Immature natural killer cell (primary cell): ENCODE measurements around the gene PSD. TPM values are rescaled to one million over a fixed set of nuclear protein-coding genes. Genes with fewer than 3 reads are reported as not detected.

ENCODE experiments used
- DNase-seq, 3 donors: peaks; one replicate each; pipeline ENCODE4 v3.0.0; 2022; ENCODE audit warnings: mixed read lengths in 1 of 3
- H3K27ac Mint-ChIP-seq, 6 donors: one replicate each; pipeline ENCODE4 v1.8.0; 2020; ENCODE audit warnings: mixed read lengths in 6 of 6, mild to moderate bottlenecking in 5 of 6, inconsistent platforms in 4 of 6, moderate library complexity in 3 of 6
- H3K27me3 Mint-ChIP-seq, 3 donors: one replicate each; pipeline ENCODE4 v1.8.0; 2020 to 2021; ENCODE audit warnings: low read depth in 3 of 3, mild to moderate bottlenecking in 3 of 3, mixed read lengths in 3 of 3, moderate library complexity in 3 of 3, inconsistent platforms in 1 of 3
- H3K36me3 Mint-ChIP-seq, 3 donors: one replicate each; pipeline ENCODE4 v1.8.0; 2020; ENCODE audit warnings: mixed read lengths in 3 of 3, inconsistent platforms in 2 of 3, mild to moderate bottlenecking in 2 of 3
- H3K4me1 Mint-ChIP-seq, 2 donors: one replicate each; pipeline ENCODE4 v1.8.0; 2020; ENCODE audit warnings: inconsistent platforms in 2 of 2, mild to moderate bottlenecking in 2 of 2, mixed read lengths in 2 of 2, moderate library complexity in 1 of 2
- H3K4me3 Mint-ChIP-seq, 5 donors: one replicate each; pipeline ENCODE4 v1.8.0; 2020; ENCODE audit warnings: mild to moderate bottlenecking in 5 of 5, mixed read lengths in 5 of 5, inconsistent platforms in 3 of 5, moderate library complexity in 3 of 5
- H3K9me3 Mint-ChIP-seq, 6 donors: one replicate each; pipeline ENCODE4 v1.8.0; 2020; ENCODE audit warnings: mild to moderate bottlenecking in 6 of 6, mixed read lengths in 6 of 6, inconsistent platforms in 4 of 6, moderate library complexity in 3 of 6
- polyA plus RNA-seq, 3 donors: library from polyadenylated mRNA; unstranded; fragments of 300-500 nt; fragmentation: Illumina TruSeq; gene quantifications; one replicate each; pipeline ENCODE4 v1.2.3, GENCODE V29; 2021

The PSD gene
- polyA plus RNA-seq, 3 donors from 2014 or later = 1.2 to 2.2 (median 2.0) TPM

DNA sequence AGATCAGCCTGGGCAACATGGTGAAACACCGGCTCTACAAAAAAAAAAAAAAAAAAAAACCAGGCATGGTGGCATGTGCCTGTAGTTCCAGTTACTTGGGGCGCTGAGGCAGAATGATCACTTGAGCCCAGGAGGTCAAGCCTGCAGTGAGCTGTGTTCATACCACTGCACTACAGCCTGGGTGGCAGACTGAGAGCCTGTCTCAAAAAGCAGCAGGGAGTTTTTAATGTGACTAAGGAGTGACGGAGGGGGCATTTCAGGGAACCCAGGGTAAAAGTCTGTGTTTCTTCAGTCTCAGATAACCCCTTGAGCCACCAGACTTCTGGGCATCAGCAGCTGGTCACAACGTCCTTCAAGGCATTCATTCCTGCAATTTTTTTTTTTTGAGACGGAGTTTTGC lies 34.9 kb upstream of the PSD start:
- Mint-ChIP-seq H3K9me3 (no peaks in the 10 kb centered on the region), H3K4me3 (no peak overlapping the region), H3K27ac (peak overlapping the region in 2 of 6 donors; percentile 81 to 85), H3K27me3 (peaks cover 0 to 7% (median 5%) of the 10 kb centered on the region in 3 donors), H3K36me3 (no peaks in the 10 kb centered on the region), H3K4me1 (peaks cover 21 to 26% of the 10 kb centered on the region in 2 donors)
- DNase-seq = no peak

DNA sequence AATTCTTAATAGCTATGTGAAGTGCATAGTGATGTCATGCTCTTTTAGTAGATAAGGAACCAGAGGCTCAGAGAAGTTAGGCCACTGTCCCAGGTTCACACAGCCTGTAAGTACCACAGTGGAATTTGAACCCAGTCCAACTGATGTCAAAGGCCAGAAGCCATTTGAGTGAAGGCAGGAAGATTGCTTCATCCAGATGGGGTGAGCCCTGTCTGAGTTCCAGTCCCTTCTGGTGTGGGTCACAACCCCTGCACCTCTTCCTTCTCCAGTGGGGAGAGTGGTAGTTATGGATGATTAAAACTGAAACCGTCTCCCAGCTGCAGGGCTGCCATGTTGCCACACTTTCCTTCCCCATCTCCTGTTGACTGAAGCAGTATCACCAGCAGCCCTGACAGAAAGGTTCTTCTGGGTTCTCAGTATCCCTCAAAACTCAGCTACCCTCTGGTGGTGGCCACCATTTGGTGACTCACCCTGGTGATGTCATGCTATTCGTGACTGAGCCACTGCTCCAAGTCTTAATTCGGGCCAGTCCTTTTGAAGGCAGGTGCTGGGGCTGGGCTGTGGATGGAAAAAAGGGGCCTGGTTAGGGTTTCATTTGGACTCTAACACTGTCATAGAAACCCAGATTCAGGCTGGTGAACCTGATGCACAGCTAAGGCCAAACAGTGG lies 34.2 kb upstream of the PSD start:
- Mint-ChIP-seq H3K27ac (peak overlapping the region; percentile 18 to 81 (median 52)), H3K27me3 (peaks cover 0 to 7% (median 3%) of the 10 kb centered on the region in 3 donors), H3K9me3 (no peaks in the 10 kb centered on the region), H3K4me3 (peak overlapping the region in 3 of 5 donors; percentile 34 to 83 (median 55)), H3K4me1 (peaks cover 21 to 26% of the 10 kb centered on the region in 2 donors), H3K36me3 (no peaks in the 10 kb centered on the region)
- no peak for DNase-seq

DNA sequence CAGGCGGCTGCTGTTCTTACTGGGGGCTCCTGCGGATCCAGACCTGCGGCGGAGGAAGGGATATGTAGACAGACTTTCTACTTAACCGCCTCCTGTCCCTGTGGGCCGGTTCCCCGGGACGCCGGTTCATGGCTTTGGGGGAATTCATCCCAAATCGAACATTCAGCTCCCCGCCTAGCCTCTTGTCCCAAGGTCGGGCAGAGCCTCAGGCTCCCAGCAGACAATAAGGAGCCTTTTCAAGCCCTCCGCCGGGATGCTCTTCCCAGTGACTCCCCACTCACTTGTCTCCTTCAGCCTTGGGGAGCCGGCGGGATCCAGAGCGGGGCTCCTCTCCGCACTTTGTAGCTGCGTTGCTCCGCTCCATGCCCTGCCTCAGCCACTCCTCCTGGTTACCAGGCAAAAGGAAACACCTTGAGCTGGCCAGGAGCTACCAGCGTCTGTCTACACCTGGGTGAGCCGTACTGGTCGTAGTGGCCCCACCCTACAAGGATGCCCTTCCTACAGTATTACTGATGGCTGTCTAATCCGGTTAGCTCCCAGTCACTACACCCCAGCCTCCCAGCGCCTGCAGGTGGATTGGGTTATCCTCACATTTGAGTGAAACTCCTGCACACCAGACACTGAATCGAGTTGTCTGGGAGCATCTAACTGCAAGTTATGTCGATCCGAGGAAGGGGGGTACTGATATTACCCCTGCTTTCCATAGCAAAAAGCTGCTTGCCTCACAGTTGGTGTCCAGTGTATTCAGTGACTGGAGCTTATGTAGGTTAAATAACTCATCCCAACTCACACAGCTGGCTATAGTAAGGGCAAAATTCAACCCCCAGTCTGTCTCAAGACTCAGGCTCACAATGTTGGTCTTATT lies 32.8 kb upstream of the PSD start, which contains the start of gene C10orf95:
C10orf95 (minus strand) TSS at position 439 of the 865 bp plus-strand sequence. CDS start 450 bp downstream, outside the sequence.
- DNase-seq = no peak

DNA sequence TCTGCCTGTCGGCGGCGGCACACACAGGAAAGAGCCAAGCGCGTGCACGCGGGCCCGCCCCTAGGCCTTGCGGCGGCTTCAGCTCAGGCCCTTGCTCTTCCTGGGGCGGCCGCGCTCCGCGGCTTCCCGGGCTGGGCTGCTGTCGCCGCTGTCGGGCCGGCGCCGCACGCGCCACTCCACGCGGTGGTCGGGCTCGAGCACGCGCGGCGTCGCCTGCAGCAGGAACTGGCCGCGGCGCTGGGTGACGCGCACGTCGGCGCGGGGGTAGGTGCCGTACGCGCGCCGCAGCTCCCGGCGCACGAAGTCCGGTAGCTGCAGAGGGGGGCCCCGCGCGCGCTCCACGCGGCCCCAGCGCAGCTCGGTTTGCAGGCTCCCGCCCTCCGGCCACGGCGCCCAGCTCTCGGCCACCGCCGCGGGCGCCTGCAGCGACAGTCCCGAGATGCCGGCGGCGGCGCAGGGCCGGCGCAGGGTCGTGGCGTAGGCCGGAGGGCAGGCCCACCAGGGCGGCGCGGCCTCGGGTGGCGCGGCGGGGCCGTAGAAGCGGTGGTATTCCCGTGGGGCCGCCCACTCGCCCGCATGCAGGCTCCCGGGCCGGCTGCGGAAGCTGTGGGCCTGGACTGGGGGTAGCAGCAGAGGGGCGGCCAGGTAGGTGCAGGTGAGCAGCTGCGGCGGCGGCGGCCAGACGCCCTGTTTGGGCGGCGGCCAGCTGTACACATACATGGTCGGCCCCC lies 32.0 kb upstream of the PSD start:
- H3K27me3 Mint-ChIP-seq = peaks cover 0 to 7% (median 3%) of the 10 kb centered on the region in 3 donors
- peaks cover 21 to 26% of the 10 kb centered on the region in 2 donors for H3K4me1 Mint-ChIP-seq
- H3K9me3 Mint-ChIP-seq = no peaks in the 10 kb centered on the region
- peak overlapping the region; percentile 89 to 96 (median 96) for H3K27ac Mint-ChIP-seq
- peak overlapping the region; percentile 95 to 97 (median 96) for H3K4me3 Mint-ChIP-seq
- peak; percentile 92 to 95 (median 94) for DNase-seq
- no peaks in the 10 kb centered on the region for H3K36me3 Mint-ChIP-seq

More for the DNA sequence above, 32.8 kb upstream of the PSD start, which contains the start of gene C10orf95:
- H3K27ac Mint-ChIP-seq = peak within 1 kb of the TSS; percentile 71 to 89 (median 81)
- peaks cover 21 to 26% of the 10 kb centered on the region in 2 donors for H3K4me1 Mint-ChIP-seq
- H3K36me3 Mint-ChIP-seq = no peaks in the 10 kb centered on the region
- peak within 1 kb of the TSS; percentile 80 to 97 (median 82) for H3K4me3 Mint-ChIP-seq
- no peaks in the 10 kb centered on the region for H3K9me3 Mint-ChIP-seq
- peaks cover 0 to 7% (median 3%) of the 10 kb centered on the region in 3 donors for H3K27me3 Mint-ChIP-seq

DNA sequence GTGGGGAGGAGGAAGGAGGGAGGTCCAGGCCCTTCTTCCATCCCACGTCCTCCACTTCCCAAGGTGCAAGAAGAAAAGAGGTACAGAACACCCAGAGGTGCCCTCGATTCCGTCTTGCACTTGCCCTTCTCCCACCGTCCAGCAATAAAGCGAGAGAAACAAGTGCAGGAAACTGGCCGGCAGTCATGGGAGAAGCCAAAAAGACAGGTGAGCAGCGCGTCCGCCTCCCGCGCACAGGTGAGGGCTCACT lies 31.5 kb upstream of the PSD start:
- peak overlapping the region; percentile 89 to 96 (median 96) for H3K27ac Mint-ChIP-seq
- peaks cover 21 to 26% of the 10 kb centered on the region in 2 donors for H3K4me1 Mint-ChIP-seq
- H3K36me3 Mint-ChIP-seq = no peaks in the 10 kb centered on the region
- peaks cover 0 to 7% (median 3%) of the 10 kb centered on the region in 3 donors for H3K27me3 Mint-ChIP-seq
- peak overlapping the region; percentile 95 to 97 (median 96) for H3K4me3 Mint-ChIP-seq
- DNase-seq = no peak
- no peaks in the 10 kb centered on the region for H3K9me3 Mint-ChIP-seq

DNA sequence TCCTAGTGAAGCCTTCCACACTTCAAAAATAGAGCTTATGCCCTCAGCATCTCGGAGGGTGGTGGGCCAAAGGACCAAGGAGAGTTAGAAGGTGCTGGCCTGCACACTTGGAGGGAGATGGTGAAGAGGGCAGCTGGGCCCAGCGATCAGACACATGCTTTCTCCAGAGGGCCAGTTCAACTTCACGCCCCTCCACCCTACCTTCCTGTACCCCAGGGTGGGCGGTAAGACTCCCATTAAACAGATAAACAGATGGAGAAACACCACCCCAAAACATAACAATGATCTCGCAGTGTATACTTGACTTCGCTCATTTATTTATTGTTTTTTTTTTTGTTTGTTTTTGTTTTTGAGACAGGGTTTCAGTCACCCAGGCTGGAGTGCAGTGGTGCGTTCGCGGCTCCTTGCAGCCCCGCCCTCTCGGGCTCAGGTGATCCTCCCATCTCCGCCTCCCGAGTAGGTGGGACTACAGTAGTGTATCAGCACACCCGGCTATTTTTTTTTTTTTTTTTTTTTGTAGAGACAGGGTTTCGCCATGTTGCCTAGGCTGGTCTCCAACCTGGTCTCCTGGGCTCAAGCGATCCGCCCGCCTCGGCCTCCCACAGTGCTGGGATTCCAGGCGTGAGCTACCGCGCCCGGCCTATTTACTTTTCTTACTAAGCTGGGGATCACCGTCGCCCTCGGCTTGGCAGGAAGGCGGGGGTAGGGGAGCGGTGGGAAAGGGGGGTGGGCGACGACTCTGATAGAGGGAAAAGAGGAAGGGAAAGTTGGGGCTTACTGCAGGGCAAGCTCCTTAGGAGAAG lies 30.9 kb upstream of the PSD start:
- DNase-seq = peak; percentile 78 to 85 (median 82)
- H3K9me3 Mint-ChIP-seq = no peaks in the 10 kb centered on the region
- H3K4me3 Mint-ChIP-seq = peak overlapping the region; percentile 95 to 97 (median 96)
- H3K36me3 Mint-ChIP-seq = no peaks in the 10 kb centered on the region
- peaks cover 0 to 7% (median 3%) of the 10 kb centered on the region in 3 donors for H3K27me3 Mint-ChIP-seq
- H3K27ac Mint-ChIP-seq = peak overlapping the region; percentile 89 to 96 (median 96)
- H3K4me1 Mint-ChIP-seq = peaks cover 21 to 26% of the 10 kb centered on the region in 2 donors

DNA sequence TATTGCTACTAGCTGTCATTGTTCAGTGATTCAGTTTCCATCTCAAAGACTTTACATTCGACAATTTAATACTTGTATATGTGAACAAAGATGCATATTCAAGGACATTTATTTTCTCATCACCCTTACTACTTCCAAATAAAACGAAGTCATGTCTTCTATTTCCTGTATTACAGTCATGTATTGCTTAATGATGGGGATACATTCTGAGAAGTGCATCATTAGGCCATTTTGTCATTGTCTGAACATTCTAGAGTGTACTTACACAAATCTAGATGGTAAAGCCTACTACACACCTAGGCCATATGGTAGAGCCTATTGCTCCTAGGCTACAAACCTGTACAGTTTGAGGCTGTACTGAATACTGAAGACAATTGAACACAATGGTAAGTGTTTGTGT lies 26.3 kb upstream of the PSD start:
- Mint-ChIP-seq H3K4me3 (no peak overlapping the region), H3K27ac (no peak overlapping the region), H3K4me1 (peaks cover 8 to 10% of the 10 kb centered on the region in 2 donors), H3K27me3 (peaks cover 0 to 4% (median 1%) of the 10 kb centered on the region in 3 donors), H3K36me3 (no peaks in the 10 kb centered on the region), H3K9me3 (no peaks in the 10 kb centered on the region)
- no peak for DNase-seq

DNA sequence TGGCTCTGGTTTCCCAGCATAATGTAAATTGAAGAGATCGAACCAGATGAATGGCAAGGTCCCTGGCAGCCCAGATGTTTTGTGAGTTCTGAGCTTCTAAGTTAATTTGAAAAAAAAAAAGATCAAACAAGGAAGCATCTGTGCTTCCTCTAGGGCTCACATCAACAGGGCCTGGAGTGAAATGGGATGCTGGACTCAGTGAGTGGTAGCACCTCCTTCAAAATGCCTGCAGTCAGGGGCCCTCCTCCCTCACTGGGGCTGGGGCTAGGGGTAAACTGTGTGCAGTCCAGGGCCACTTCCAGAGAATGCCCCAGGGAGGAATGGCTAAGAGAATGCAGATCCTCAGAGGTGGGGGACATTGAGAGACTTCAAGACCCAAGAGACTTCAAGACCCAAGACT lies 19.8 kb upstream of the PSD start:
- peak overlapping the region in 1 of 5 donors; percentile 15 for H3K4me3 Mint-ChIP-seq
- peaks cover 0 to 5% (median 0%) of the 10 kb centered on the region in 3 donors for H3K36me3 Mint-ChIP-seq
- DNase-seq = no peak
- peak overlapping the region in 2 of 6 donors; percentile 40 to 60 for H3K27ac Mint-ChIP-seq
- H3K4me1 Mint-ChIP-seq = peaks cover 43 to 49% of the 10 kb centered on the region in 2 donors
- H3K27me3 Mint-ChIP-seq = peaks cover 1 to 8% (median 1%) of the 10 kb centered on the region in 3 donors
- H3K9me3 Mint-ChIP-seq = no peaks in the 10 kb centered on the region

DNA sequence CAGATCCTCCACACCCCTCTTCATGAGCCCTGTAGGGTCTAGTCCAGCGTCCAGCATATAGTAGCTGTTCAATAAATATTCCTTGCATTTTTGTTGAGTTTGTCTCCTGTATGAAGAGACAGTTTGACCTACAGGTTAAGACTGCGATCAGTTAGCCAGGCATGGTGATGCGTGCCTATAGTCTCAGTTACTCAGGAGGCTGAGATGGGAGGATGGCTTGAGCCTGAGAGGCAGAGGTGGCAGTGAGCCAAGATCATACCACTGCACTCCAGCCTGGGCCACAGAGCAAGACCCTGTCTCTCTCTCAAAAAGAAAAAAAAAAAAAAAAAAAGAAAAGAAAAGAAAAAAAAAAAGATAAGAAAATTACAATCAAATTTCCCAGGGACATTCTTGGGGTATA lies 18.9 kb upstream of the PSD start:
- Mint-ChIP-seq H3K4me1 (peaks cover 52 to 58% of the 10 kb centered on the region in 2 donors), H3K9me3 (no peaks in the 10 kb centered on the region), H3K36me3 (peaks cover 0 to 5% (median 0%) of the 10 kb centered on the region in 3 donors), H3K27ac (peak overlapping the region in 5 of 6 donors; percentile 6 to 85 (median 84)), H3K4me3 (peak overlapping the region; percentile 57 to 93 (median 74)), H3K27me3 (peaks cover 5 to 13% (median 10%) of the 10 kb centered on the region in 3 donors)
- no peak for DNase-seq

DNA sequence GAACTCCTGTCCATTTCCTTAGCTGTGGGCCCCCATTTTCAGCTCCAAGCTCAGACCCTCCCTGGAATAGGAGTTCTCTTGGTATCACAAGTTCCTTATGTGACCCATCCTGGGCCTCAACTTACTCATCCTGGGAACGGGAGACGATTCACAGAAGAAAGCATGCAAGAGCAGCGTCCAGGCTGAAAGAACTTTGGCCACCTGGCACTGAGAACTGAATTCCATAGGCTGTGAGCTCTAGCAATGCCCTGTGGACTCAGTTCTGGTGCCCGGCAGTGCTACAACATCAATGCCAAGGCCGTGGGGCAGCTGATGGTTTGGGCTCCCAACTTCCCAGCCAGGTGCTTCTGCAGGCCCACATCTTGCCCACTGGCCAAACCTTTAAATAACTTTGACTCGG lies 17.7 kb upstream of the PSD start:
- peaks cover 0 to 5% (median 0%) of the 10 kb centered on the region in 3 donors for H3K36me3 Mint-ChIP-seq
- no peaks in the 10 kb centered on the region for H3K9me3 Mint-ChIP-seq
- peaks cover 5 to 15% (median 14%) of the 10 kb centered on the region in 3 donors for H3K27me3 Mint-ChIP-seq
- peak overlapping the region; percentile 74 to 93 (median 91) for H3K4me3 Mint-ChIP-seq
- H3K27ac Mint-ChIP-seq = peak overlapping the region; percentile 68 to 94 (median 90)
- no peak for DNase-seq
- peaks cover 62 to 70% of the 10 kb centered on the region in 2 donors for H3K4me1 Mint-ChIP-seq

DNA sequence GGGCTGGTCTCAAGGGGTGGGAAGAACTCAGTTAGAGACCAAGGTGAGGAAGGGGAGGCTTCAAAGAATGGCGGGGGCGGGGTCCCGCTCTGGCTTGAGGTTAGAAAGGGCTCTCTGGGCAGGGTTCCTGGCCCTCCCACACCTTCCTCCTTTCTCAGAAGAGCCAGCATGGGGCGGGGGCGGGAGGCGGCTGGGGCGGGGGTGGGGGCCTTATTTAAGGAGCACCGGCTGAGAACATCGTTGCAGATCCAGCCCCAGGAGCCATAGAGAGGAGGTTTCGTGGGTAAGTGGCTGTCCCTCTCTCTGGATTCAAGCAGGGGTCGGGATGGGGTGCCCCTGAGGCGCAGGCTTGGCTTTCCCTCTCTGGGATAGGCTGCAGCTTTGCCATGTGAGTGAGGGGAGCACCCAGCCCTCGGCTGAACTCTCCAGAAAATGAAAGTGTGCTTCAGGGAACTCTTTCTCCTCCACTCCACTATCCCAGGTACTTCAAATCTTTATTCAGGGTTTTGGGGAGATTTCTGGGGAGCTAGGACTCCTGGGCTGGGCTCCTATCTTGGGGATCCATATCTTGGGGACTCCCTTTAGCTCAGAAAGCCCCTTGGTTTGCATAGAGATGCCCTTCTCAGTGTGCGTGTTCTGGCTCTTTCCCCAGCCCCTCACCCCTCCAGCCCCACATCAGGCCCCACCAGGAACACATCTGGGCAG lies 17.1 kb upstream of the PSD start:
- H3K36me3 Mint-ChIP-seq = peaks cover 0 to 5% (median 0%) of the 10 kb centered on the region in 3 donors
- H3K27ac Mint-ChIP-seq = peak overlapping the region; percentile 88 to 94 (median 90)
- H3K4me3 Mint-ChIP-seq = peak overlapping the region; percentile 74 to 93 (median 91)
- peaks cover 5 to 15% (median 14%) of the 10 kb centered on the region in 3 donors for H3K27me3 Mint-ChIP-seq
- peak in 2 of 3 donors; percentile 16 to 20 for DNase-seq
- H3K9me3 Mint-ChIP-seq = no peaks in the 10 kb centered on the region
- H3K4me1 Mint-ChIP-seq = peaks cover 62 to 70% of the 10 kb centered on the region in 2 donors

DNA sequence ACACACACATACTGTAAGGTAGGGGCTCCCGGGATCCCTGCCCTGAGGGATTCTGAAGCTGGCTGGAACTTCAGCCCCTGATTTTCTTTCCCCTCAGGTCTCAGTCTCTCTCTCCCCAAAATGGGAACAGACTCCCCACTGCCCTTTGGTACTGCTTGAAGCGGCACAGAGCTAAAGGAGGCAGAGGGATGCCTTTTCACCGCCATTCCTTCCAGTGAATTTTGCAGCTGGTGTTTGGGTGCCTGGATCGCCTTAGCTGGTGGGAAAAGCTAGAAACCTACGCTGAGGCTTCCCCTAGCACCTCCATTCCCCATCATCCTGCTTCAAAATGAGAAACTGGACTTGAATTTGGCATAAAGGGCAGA lies 16.5 kb upstream of the PSD start:
- H3K27me3 Mint-ChIP-seq = peaks cover 5 to 15% (median 14%) of the 10 kb centered on the region in 3 donors
- H3K4me1 Mint-ChIP-seq = peaks cover 62 to 70% of the 10 kb centered on the region in 2 donors
- H3K4me3 Mint-ChIP-seq = peak overlapping the region; percentile 74 to 93 (median 91)
- H3K27ac Mint-ChIP-seq = peak overlapping the region; percentile 88 to 94 (median 90)
- H3K36me3 Mint-ChIP-seq = peaks cover 0 to 5% (median 0%) of the 10 kb centered on the region in 3 donors
- DNase-seq = no peak
- no peaks in the 10 kb centered on the region for H3K9me3 Mint-ChIP-seq
